T-helper 1 cell treated with Interleukin-12 subunit alpha and Interleukin-12 subunit beta and Interleukin-4 antibody, amounts not matched to agents 30 μg/mL and 1 μg/mL, for 36 hours (primary cell): Measurements from ENCODE around the gene MINDY1.

Source experiments
- H3K27ac Mint-ChIP-seq: one replicate; pipeline ENCODE4 v1.8.0; 2021; ENCODE audit warnings: mild to moderate bottlenecking, mixed read lengths
- H3K27me3 Mint-ChIP-seq: one replicate; pipeline ENCODE4 v1.8.0; 2021; ENCODE audit warnings: low read depth, mixed read lengths
- H3K36me3 Mint-ChIP-seq: one replicate; pipeline ENCODE4 v1.8.0; 2021; ENCODE audit warnings: low read depth, mixed read lengths
- H3K4me1 Mint-ChIP-seq: one replicate; pipeline ENCODE4 v1.8.0; 2021; ENCODE audit warnings: low read depth, mixed read lengths
- H3K4me3 Mint-ChIP-seq: one replicate; pipeline ENCODE4 v1.8.0; 2021; ENCODE audit warnings: mild to moderate bottlenecking, moderate library complexity, mixed read lengths
- H3K9me3 Mint-ChIP-seq: one replicate; pipeline ENCODE4 v1.8.0; 2021; ENCODE audit warnings: mixed read lengths

Gene MINDY1

GRCh38 chr1:150971583-150972416 lies 34.9 kb downstream of the MINDY1 start:
- Mint-ChIP-seq H3K36me3 (peaks cover 27% of the 10 kb centered on the region), H3K27me3 (no peaks in the 10 kb centered on the region), H3K27ac (peak overlapping the region; percentile 66), H3K4me1 (peaks cover 39% of the 10 kb centered on the region), H3K4me3 (peak overlapping the region; percentile 88), H3K9me3 (no peaks in the 10 kb centered on the region)

DNA sequence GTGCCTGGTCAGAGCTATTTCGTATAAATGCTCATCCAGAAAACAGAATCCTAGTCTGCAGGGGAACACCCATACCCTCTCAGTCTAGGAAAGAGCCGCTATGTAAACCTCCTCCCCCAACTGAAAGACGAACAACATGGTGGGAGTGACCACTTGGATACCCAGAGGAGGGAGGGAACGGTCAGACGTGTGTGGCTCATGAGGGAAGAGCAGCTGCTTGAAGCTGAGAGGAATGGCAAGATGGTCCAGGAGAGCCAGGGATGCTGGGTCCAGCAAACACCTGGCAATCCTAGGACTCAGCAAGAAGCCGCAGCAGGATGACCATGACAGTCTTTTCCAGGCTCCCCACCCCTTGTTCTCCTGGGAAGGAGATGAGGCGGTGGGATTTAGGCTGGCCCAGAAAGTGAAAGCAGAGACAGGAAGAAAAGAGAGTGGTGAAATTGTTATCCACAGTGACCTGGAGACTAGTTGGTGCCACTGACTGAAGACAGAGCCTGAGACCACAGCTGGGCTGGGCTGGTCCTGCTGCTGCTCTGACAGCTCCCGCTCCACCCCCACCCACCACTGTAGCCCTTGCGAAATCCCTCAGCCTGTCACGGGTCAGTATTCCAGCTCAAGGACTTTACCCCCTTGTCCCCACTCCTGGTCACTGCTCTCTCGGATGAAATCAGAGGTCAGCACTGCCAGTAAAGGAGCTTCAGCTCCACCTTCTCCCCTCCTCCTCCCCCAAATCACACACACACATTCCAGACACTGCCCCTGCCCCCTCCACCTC lies 35.7 kb downstream of the MINDY1 start:
- H3K4me3 Mint-ChIP-seq: peak overlapping the region; percentile 31
- H3K36me3 Mint-ChIP-seq: peaks cover 35% of the 10 kb centered on the region
- peaks cover 35% of the 10 kb centered on the region for H3K4me1 Mint-ChIP-seq
- peak overlapping the region; percentile 63 for H3K27ac Mint-ChIP-seq
- H3K9me3 Mint-ChIP-seq: no peaks in the 10 kb centered on the region
- H3K27me3 Mint-ChIP-seq: no peaks in the 10 kb centered on the region

DNA sequence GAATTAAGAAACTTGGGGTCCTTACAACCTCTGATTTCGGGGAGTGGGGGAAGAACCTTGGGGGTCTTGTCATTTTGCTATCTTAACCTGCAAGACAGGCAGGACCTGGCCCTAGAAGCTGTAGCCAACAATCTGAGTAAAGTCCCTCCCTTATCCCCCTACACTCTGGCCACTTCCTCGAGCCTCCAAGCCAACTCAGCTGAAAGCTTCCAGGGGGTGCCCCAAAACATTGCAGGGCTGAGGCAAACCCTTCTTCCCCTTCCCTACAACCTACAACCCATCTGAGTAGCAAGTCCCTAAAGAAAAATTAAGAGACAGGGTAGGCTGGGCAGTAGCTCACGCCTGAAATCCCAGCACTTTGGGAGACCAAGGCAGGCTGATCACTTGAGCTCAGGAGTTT lies 37.1 kb downstream of the MINDY1 start:
- H3K9me3 Mint-ChIP-seq: no peaks in the 10 kb centered on the region
- peaks cover 44% of the 10 kb centered on the region for H3K36me3 Mint-ChIP-seq

GRCh38 chr1:150968491-150968890 lies 38.2 kb downstream of the MINDY1 start:
- H3K36me3 Mint-ChIP-seq: peaks cover 54% of the 10 kb centered on the region
- H3K27ac Mint-ChIP-seq: no peak overlapping the region
- no peaks in the 10 kb centered on the region for H3K9me3 Mint-ChIP-seq
- peaks cover 30% of the 10 kb centered on the region for H3K4me1 Mint-ChIP-seq
- H3K27me3 Mint-ChIP-seq: no peaks in the 10 kb centered on the region
- H3K4me3 Mint-ChIP-seq: no peak overlapping the region

More for the DNA sequence above, 37.1 kb downstream of the MINDY1 start:
- no peaks in the 10 kb centered on the region for H3K27me3 Mint-ChIP-seq
- H3K27ac Mint-ChIP-seq: no peak overlapping the region
- H3K4me1 Mint-ChIP-seq: peaks cover 31% of the 10 kb centered on the region
- no peak overlapping the region for H3K4me3 Mint-ChIP-seq

- Mint-ChIP-seq H3K4me1 (peaks cover 25% of the 10 kb centered on the region), H3K27me3 (no peaks in the 10 kb centered on the region), H3K4me3 (no peak overlapping the region), H3K36me3 (peaks cover 60% of the 10 kb centered on the region), H3K9me3 (no peaks in the 10 kb centered on the region), H3K27ac (no peak overlapping the region)
These were observed 38.8 kb downstream of the MINDY1 start for GRCh38 chr1:150967936-150968335.

- H3K36me3 Mint-ChIP-seq: peaks cover 64% of the 10 kb centered on the region
- H3K9me3 Mint-ChIP-seq: no peaks in the 10 kb centered on the region
- H3K27me3 Mint-ChIP-seq: no peaks in the 10 kb centered on the region
- H3K27ac Mint-ChIP-seq: no peak overlapping the region
- H3K4me1 Mint-ChIP-seq: peaks cover 12% of the 10 kb centered on the region
- no peak overlapping the region for H3K4me3 Mint-ChIP-seq
These were observed 40.7 kb downstream of the MINDY1 start for GRCh38 chr1:150966011-150966410.

- Mint-ChIP-seq H3K27ac (peak overlapping the region; percentile 31), H3K9me3 (no peaks in the 10 kb centered on the region), H3K27me3 (no peaks in the 10 kb centered on the region), H3K4me3 (no peak overlapping the region), H3K4me1 (peaks cover 8% of the 10 kb centered on the region), H3K36me3 (peaks cover 66% of the 10 kb centered on the region)
These were observed 41.1 kb downstream of the MINDY1 start for GRCh38 chr1:150965605-150966004.

DNA sequence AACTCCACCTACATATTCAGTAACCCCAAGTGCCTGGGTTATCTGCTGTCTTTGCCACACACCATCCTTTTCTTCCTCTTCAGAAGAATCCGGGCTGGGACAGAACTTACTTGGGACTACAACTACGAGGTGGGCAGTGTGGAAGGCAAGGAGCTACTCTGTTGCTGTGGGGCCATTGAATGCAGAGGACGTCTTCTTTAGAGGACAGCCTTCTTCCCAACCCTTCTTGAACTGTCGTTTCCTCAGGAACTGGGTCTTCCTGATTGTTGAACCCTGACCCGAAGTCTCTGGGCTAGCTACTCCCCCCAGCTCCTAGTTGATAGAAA lies 42.6 kb downstream of the MINDY1 start:
- Mint-ChIP-seq H3K27ac (no peak overlapping the region), H3K4me1 (peaks cover 4% of the 10 kb centered on the region), H3K4me3 (no peak overlapping the region), H3K27me3 (no peaks in the 10 kb centered on the region), H3K36me3 (peaks cover 77% of the 10 kb centered on the region), H3K9me3 (no peaks in the 10 kb centered on the region)

DNA sequence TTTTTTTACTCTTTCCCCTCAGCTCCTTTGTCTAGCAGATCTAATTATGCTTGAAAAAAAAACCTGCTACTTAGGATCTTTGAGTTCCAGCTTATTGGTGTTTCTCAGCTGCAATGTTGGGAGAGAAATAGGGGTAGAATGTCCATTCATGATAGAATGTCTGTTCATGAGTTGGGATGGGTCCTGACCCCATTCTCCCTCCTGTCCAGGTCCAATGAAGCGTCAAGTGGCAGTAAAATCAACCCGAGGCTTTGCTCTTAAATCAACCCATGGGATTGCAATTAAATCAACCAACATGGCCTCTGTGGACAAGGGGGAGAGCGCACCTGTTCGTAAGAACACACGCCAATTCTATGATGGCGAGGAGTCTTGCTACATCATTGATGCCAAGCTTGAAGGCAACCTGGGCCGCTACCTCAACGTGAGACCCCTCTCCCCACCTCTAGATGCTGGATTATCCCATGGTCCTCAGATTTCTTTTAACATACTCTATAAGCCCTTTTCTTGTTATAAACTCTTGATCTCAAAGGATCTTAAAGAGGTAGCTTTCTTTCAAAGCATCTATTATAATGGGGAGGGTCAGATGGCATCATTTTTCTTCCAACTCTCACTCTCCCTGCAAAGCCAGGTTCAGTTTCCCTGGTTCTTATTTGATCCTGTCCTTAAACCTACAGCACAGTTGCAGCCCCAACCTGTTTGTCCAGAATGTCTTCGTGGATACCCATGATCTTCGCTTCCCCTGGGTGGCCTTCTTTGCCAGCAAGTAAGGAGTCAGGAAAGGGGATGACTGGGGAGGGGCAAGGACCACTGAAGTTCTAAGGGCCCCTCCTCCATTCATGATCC lies 43.2 kb downstream of the MINDY1 start:
- peaks cover 4% of the 10 kb centered on the region for H3K4me1 Mint-ChIP-seq
- no peaks in the 10 kb centered on the region for H3K9me3 Mint-ChIP-seq
- H3K27ac Mint-ChIP-seq: no peak overlapping the region

GRCh38 chr1:150961756-150962155 lies 44.9 kb downstream of the MINDY1 start:
- no peak overlapping the region for H3K4me3 Mint-ChIP-seq
- no peaks in the 10 kb centered on the region for H3K27me3 Mint-ChIP-seq
- H3K36me3 Mint-ChIP-seq: peaks cover 65% of the 10 kb centered on the region
- H3K9me3 Mint-ChIP-seq: no peaks in the 10 kb centered on the region
- H3K4me1 Mint-ChIP-seq: peaks cover 6% of the 10 kb centered on the region
- no peak overlapping the region for H3K27ac Mint-ChIP-seq

More for the DNA sequence above, 43.2 kb downstream of the MINDY1 start:
- H3K27me3 Mint-ChIP-seq: no peaks in the 10 kb centered on the region
- no peak overlapping the region for H3K4me3 Mint-ChIP-seq
- peaks cover 79% of the 10 kb centered on the region for H3K36me3 Mint-ChIP-seq

- Mint-ChIP-seq H3K4me3 (no peak overlapping the region), H3K9me3 (no peaks in the 10 kb centered on the region), H3K36me3 (peaks cover 58% of the 10 kb centered on the region), H3K27me3 (no peaks in the 10 kb centered on the region), H3K4me1 (peaks cover 6% of the 10 kb centered on the region), H3K27ac (no peak overlapping the region)
These were observed 46.1 kb downstream of the MINDY1 start for GRCh38 chr1:150960646-150961045.

- peaks cover 52% of the 10 kb centered on the region for H3K36me3 Mint-ChIP-seq
- H3K27me3 Mint-ChIP-seq: no peaks in the 10 kb centered on the region
- H3K4me1 Mint-ChIP-seq: peaks cover 2% of the 10 kb centered on the region
- H3K9me3 Mint-ChIP-seq: no peaks in the 10 kb centered on the region
- no peak overlapping the region for H3K27ac Mint-ChIP-seq
- no peak overlapping the region for H3K4me3 Mint-ChIP-seq
These were observed 49.0 kb downstream of the MINDY1 start for GRCh38 chr1:150957666-150958065.

- Mint-ChIP-seq H3K36me3 (peaks cover 54% of the 10 kb centered on the region), H3K4me3 (no peak overlapping the region), H3K27me3 (no peaks in the 10 kb centered on the region), H3K4me1 (peaks cover 2% of the 10 kb centered on the region), H3K27ac (no peak overlapping the region), H3K9me3 (no peaks in the 10 kb centered on the region)
These were observed 51.4 kb downstream of the MINDY1 start for GRCh38 chr1:150955280-150955679.

- H3K27me3 Mint-ChIP-seq: no peaks in the 10 kb centered on the region
- H3K27ac Mint-ChIP-seq: no peak overlapping the region
- no peak overlapping the region for H3K4me3 Mint-ChIP-seq
- no peaks in the 10 kb centered on the region for H3K9me3 Mint-ChIP-seq
- peaks cover 56% of the 10 kb centered on the region for H3K36me3 Mint-ChIP-seq
- peaks cover 2% of the 10 kb centered on the region for H3K4me1 Mint-ChIP-seq
These were observed 52.0 kb downstream of the MINDY1 start for GRCh38 chr1:150954708-150955107.
